Body of pancreas (tissue), 4 donors: ENCODE data around the gene KLHL13. TPM values are rescaled to one million over a fixed set of nuclear protein-coding genes. Genes with fewer than 3 reads are reported as not detected.

Experiments used
- ATAC-seq: fragments of 150-250 bp; one replicate; pipeline ENCODE4 v1.9.1; 2016
- DNase-seq, 4 donors: peaks; one replicate each; pipeline ENCODE4 v3.0.0-alpha.2; 2019
- H3K27ac ChIP-seq, 4 donors: fragments of 200-600 bp; sonication (generic); 1 replicate in 3 of 4; 2 replicates in 1 of 4; pipeline versions ENCODE4 v1.5.1 to v1.6.1; 2016 to 2019; ENCODE audit warnings: mild to moderate bottlenecking in 1 of 4, mixed read lengths in 1 of 4, moderate library complexity in 1 of 4
- H3K27me3 ChIP-seq, 2 donors: fragments of 200-600 bp; sonication (generic); one replicate each; pipeline ENCODE4 v1.6.0; 2016; ENCODE audit warnings: mild to moderate bottlenecking in 1 of 2
- H3K36me3 ChIP-seq, 2 donors: fragments of 200-600 bp; sonication (generic); replicated peaks in 1 of 2; 2 replicates each; pipeline ENCODE4 v1.5.1; 2016; ENCODE audit warnings: low read depth in 2 of 2; ENCODE audit not compliant: insufficient read depth in 1 of 2
- H3K4me1 ChIP-seq: fragments of 200-600 bp; sonication (generic); one replicate; pipeline ENCODE4 v1.6.0; 2016
- H3K4me3 ChIP-seq, 2 donors: fragments of 200-600 bp; sonication (generic); 1 replicate in 1 of 2; 2 replicates in 1 of 2; pipeline ENCODE4 v1.5.1; 2016 to 2019
- H3K9me3 ChIP-seq, 3 donors: fragments of 200-600 bp; sonication (generic); 1 replicate in 2 of 3; 2 replicates in 1 of 3; pipeline ENCODE4 v1.5.1; 2016
- POLR2A ChIP-seq, 3 donors: fragments of 450-650 bp; IDR thresholded peaks; one replicate each; pipeline ENCODE4 v1.6.1; 2016; ENCODE audit warnings: antibody characterized with exemption in 3 of 3, mild to moderate bottlenecking in 2 of 3
- WGBS, 2 donors: methylation state at CpG; one replicate each; pipeline ENCODE4 v1.1.5; 2017; 5-methylcytosine and 5-hydroxymethylcytosine counted together
- intact Hi-C: fragments of 100-400 bp; cut with DNase I; formaldehyde crosslinking; loops from one replicate; pipeline ENCODE4 v1.15.1; 2023
- small RNA-seq: library from RNA; depleted of rRNA; stranded (forward); fragments of <200 nt; gene quantifications from one replicate; pipeline ENCODE3, GENCODE V24; 2016
- total RNA-seq, 2 donors: library from RNA; depleted of rRNA; stranded (reverse); fragments of >200 nt; gene quantifications; one replicate each; pipeline ENCODE4 v1.1.0, GENCODE V29; 2016
- TF ChIP-seq, protein P1 (sequence below), 7 experiments: fragments of 450-650 bp in 4 of 7; fragments of 200-600 bp in 3 of 7; sonication (generic) in 3 of 7; IDR thresholded peaks; one replicate each; pipeline ENCODE4 v1.5.1; 2016 to 2019; ENCODE audit warnings: antibody characterized with exemption in 7 of 7

The KLHL13 gene
- total RNA-seq, 2 donors from 2014 or later = 3.0 to 3.4 TPM

- H3K36me3 ChIP-seq = no peaks in the 10 kb centered on the region
- H3K4me1 ChIP-seq = no peaks in the 10 kb centered on the region
- intact Hi-C loops = no loop called here
Measured at GRCh38 chrX:117851025-117851424, 265.6 kb downstream of the KLHL13 start.

More at GRCh38 chrX:117851025-117851424, 265.6 kb downstream of the KLHL13 start:
- no peak for DNase-seq
- TF ChIP-seq, protein P1, sequence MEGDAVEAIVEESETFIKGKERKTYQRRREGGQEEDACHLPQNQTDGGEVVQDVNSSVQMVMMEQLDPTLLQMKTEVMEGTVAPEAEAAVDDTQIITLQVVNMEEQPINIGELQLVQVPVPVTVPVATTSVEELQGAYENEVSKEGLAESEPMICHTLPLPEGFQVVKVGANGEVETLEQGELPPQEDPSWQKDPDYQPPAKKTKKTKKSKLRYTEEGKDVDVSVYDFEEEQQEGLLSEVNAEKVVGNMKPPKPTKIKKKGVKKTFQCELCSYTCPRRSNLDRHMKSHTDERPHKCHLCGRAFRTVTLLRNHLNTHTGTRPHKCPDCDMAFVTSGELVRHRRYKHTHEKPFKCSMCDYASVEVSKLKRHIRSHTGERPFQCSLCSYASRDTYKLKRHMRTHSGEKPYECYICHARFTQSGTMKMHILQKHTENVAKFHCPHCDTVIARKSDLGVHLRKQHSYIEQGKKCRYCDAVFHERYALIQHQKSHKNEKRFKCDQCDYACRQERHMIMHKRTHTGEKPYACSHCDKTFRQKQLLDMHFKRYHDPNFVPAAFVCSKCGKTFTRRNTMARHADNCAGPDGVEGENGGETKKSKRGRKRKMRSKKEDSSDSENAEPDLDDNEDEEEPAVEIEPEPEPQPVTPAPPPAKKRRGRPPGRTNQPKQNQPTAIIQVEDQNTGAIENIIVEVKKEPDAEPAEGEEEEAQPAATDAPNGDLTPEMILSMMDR (IDR thresholded peaks at IDR 0.05) = no peak
- no peak for TF ChIP-seq POLR2A (IDR thresholded peaks at IDR 0.05)
- no peak for ATAC-seq
- Histone ChIP-seq H3K27me3 (no peaks in the 10 kb centered on the region), H3K4me3 (no peak overlapping the region), H3K27ac (no peak overlapping the region), H3K9me3 (no peaks in the 10 kb centered on the region)
- 89% methylated on average over 2 of the region's 2 CpGs; no CpG with 5 or more reads in 1 of the 2 donors for WGBS, 2 donors

Small RNA genes within 50 kb of the gene (small RNA-seq; reads per million reads assigned to genes)
- gene RF00019 (not detected), gene TUBB4BP3 (not detected)

Other genes starting within 250 kb of the KLHL13 start
- gene WDR44, start 229.3 kb upstream of the KLHL13 start, total RNA-seq = 10 to 100 TPM in 1 of 2 donors, 1 to 10 TPM in 1; 9.9 to 10.1 TPM